HG02885 (cell line): ENCODE measurements around the gene FGF18.
"Not testable (repeated sequence)": the region's sequence is repeated elsewhere in the genome, so short reads cannot be mapped to it uniquely, and the experiment has no call there.

Source experiments
- ATAC-seq: cut with Tn5 transposase; IDR thresholded peaks from one replicate; pipeline ENCODE4 v1.9.1; 2021; ENCODE audit warnings: mild to moderate bottlenecking; ENCODE audit not compliant: unreplicated experiment, poor library complexity

FGF18 gene

GRCh38 chr5:171418982-171419687, at the start of gene FGF18:
Gene FGF18, plus strand, starts transcription at chr5:171419647. Its CDS starts 553 bp downstream, at chr5:171420200.
- ATAC-seq: peak; percentile 57

DNA sequence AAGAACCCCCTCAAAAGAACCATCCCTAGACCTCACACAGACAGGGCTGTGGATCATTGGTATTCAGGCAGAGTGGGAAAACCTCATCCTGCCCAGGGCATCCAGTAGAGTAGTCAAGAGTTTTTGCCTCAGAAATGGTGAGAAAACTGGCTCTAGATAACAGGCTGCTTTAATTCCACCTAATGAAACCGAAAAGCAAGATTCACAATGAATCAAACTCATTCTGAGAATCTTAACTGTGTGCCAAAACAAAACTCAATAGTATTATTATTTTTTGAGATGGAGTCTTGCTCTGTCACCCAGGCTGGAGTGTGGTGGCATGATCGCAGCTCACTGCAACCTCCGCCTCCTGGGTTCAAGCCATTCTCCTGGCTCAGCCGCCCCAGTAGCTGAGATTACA, 49.5 kb upstream of the FGF18 start:
- no peak for ATAC-seq

GRCh38 chr5:171370881-171371280, 48.6 kb upstream of the FGF18 start:
- ATAC-seq: not testable (repeated sequence)

DNA sequence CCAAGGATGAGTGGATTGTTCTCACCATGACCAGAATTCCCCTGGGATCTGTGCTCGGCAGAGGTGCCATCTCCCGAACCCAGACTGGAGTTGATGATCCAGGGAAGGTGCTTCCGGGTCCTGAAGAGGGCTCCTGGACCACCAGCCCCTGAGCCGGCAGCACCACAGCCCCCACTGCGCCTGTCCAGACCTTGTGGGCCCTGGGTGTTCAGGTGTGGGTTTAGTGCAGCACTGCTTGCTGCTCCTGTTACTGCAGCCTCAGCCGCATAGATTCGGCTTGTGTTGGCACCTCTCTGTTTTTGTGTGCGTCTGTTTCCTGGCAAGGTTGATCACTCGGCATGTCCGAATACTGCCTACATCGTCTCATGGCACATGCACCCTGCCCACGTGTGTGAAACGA, 48.1 kb upstream of the FGF18 start:
- ATAC-seq: no peak

DNA sequence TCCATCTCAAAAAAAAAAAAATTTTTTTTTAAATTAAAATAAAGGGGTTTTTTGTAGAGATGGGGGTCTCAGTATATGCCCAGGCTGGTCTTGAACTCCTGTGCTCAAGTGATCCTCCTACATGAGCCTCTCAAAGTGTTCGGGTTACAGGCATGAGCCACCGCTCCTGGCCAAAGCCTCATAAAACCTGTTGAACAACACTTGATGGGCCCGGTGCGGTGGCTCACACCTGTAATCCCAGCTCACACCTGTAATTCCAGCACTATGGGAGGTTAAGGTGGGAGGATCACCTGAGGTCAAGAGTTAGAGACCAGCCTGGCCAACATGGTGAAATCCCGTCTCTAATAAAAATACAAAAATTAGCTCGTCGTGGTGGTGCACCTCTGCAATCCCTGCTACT, 39.5 kb upstream of the FGF18 start:
- no peak for ATAC-seq

- not testable (repeated sequence) for ATAC-seq
Observed at GRCh38 chr5:171384416-171384815, 35.0 kb upstream of the FGF18 start.

DNA sequence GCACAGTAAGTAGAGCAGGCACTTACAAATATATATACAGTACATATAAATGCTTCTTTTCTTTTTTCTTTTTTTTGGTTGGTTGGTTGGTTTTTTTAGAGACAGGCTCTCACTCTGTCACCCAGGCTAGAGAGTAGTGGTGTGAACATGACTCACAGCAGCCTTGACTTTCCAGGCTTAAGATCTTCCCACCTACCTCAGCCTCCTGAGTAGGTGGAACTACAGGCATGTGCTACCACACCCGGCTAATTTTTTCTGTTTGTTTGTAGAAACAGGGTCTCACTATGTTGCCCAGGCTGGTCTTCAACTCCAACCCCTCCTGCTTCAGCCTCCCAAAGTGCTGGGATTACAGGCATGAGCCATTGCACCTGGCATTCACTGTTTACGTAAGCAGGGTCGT, 34.4 kb upstream of the FGF18 start:
- ATAC-seq: not testable (repeated sequence)

DNA sequence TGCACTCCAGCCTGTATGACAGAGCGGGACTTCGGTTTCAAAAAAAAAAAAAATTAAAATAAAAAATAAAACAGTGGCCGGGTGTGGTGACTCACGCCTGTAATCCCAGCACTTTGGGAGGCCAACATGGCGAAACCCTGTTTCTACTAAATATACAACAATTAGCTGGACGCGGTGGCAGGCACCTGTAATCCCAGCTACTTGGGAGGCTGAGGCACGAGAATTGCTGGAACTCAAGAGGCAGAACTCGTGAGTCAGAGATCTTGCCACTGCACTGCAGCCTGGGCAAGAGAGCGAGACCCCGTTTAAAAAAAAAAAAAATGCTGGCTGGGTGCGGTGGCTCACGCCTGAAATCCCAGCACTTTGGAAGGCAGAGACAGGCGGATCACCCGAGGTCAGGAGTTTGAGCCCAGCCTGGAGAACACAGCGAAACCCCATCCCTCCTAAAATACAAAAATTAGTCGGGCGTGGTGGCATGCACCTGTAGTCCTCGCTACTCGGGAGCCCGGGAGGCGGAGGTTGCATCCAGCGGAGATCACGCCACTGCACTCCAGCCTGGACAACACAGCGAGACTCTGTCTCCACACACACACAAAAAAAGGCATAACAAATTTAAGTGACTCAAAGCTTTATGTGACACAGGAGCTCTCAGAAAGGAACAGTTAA, 33.3 kb upstream of the FGF18 start:
- no peak for ATAC-seq

DNA sequence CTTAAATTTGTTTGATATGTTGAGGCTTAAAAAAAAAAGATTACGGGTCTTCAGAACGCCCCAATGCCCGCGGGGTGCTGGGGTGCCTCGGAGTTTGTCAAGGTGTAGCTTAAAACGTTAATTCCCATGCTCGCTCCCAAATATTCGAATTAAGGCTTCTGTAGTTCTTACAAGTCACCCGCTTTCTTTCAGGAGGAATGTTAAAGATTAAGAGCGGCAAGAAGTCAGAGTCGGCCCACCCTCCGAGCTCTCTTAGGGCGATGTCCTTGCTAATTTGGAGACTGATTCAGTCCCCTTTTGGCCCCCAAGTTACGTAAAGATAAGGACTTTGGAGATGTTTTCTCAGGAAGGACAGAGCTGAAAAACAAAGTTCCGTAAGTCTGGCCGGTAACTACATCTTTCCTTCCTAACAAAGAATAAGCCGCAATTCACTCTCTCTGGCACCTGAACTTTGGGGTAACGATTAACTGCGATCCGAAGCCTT, 32.5 kb upstream of the FGF18 start:
- no peak for ATAC-seq

GRCh38 chr5:171387345-171387969, 32.0 kb upstream of the FGF18 start, which contains the start of gene NPM1:
Gene NPM1, plus strand, starts transcription at chr5:171387849. Its CDS starts 100 bp downstream, at chr5:171387949.
- peak; percentile 82 for ATAC-seq

- peak; percentile 45 for ATAC-seq
Observed at GRCh38 chr5:171387970-171388815, 31.3 kb upstream of the FGF18 start.

- ATAC-seq: no peak
Observed at GRCh38 chr5:171388816-171389168, 30.7 kb upstream of the FGF18 start.

DNA sequence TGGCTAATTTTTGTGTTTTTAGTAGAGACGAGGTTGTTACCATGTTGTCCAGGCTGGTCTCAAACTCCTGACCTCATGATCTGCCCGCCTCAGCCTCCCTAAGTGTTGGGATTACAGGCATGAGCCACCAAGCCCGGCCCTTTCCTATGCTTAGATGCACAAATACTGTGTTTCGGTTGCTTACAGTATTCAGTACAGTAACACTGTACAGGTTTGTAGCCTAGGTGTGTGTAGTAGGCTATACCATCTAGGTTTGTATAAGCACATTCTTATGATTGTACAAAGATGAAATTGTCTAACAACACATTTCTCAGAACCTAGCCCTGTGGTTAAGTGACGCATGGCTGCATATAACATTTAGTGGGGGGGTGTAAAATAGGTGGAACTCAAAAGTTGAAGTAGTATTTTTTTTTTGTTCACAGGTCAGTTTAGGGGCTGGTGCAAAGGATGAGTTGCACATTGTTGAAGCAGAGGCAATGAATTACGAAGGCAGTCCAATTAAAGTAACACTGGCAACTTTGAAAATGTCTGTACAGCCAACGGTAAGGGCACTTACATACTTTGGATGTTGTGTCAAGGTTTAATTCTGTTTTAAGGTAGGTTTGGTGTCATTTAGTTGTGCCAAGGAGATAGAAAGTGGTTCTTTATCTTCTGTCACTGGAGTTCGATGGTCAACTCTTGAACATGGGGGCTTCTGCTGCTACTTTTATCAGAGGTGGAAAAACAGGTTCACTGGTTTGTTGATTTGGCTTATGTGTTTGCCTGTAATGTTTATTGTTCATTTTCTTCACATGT, 28.4 kb upstream of the FGF18 start:
- ATAC-seq: no peak

- no peak for ATAC-seq
Observed at GRCh38 chr5:171391996-171392577, 27.4 kb upstream of the FGF18 start.

GRCh38 chr5:171392585-171393159, 26.8 kb upstream of the FGF18 start:
- ATAC-seq: no peak

DNA sequence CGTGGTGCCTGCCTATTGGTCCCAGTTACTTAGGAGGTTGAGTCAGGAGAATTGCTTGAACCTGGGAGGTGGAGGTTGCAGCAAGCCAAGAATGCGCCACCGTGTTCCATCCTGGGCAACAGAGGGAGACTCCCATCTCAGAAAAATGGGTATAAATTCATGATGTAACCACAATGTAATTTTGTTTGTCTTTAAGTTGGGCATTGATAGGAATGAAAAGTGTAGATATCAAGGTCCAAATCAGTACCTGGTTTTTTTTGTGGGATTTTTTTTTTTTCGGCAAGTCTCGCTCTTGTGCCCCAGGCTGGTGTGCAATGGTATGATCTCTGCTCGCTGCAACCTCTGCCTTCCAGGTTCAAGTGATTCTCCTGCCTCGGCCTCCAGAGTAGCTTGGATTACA, 24.4 kb upstream of the FGF18 start:
- no peak for ATAC-seq

DNA sequence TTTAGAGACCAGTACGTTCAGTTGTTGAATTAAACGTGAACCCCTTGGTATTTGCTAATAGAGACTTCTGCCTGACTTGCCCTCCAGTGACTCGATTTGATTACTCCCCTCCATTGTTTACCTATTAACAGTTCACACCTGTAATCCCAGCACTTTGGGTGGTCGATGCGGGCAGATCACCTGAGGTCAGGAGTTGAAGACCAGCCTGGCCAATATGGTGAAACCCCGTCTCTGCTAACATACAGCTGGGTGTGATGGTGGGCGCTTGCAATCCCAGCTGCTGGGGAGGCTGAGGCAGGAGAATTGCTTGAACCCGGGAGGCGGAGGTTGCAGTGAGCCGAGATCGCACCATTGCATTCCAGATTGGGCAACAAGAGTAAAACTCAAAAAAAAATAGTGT, 22.9 kb upstream of the FGF18 start:
- ATAC-seq: not testable (repeated sequence)

- ATAC-seq: no peak
Observed at GRCh38 chr5:171397190-171397589, 22.3 kb upstream of the FGF18 start.

GRCh38 chr5:171397599-171397998, 21.8 kb upstream of the FGF18 start:
- no peak for ATAC-seq
